Panc1 (cell line): ENCODE measurements around the gene CLECL1. TPM values are rescaled to one million over a fixed set of nuclear protein-coding genes. Genes with fewer than 3 reads are reported as not detected.

Experiments
- total RNA-seq: library from RNA; stranded (reverse); gene quantifications from one replicate; pipeline ENCODE4 v1.2.1, GENCODE V29; 2021; ENCODE audit not compliant: unreplicated experiment

Gene CLECL1
- total RNA-seq, 1 experiment from 2014 or later, result not detected

Other genes with a start within 250 kb of the CLECL1 start
- gene KLRB1, start 125.2 kb downstream of the CLECL1 start, total RNA-seq, result not detected
- gene CLEC2D, start 63.4 kb downstream of the CLECL1 start, total RNA-seq, result 2.3 TPM
- gene CD69, start 27.8 kb upstream of the CLECL1 start, total RNA-seq, result 0.98 TPM
- 1.1 TPM for gene KLRF1, start 94.4 kb upstream of the CLECL1 start, total RNA-seq
- 2.4 TPM for gene CLEC2B, start 136.3 kb upstream of the CLECL1 start, total RNA-seq
- not detected for gene KLRF2, start 148.4 kb upstream of the CLECL1 start, total RNA-seq
- not detected for gene CLEC2A, start 199.3 kb upstream of the CLECL1 start, total RNA-seq
- not detected for gene CLEC12A, start 238.3 kb upstream of the CLECL1 start, total RNA-seq